ENCODE results near the gene CYP2U1. TPM values are rescaled to one million over a fixed set of nuclear protein-coding genes. Genes with fewer than 3 reads are reported as not detected.
A peak's percentile ranks its signal among the peaks of the same experiment; 100 is the strongest.

CYP2U1 gene
- total RNA-seq, 2 experiments from 2014 or later: 2.9 to 4.0 TPM

GRCh38 chr4:107987916-107988762, 56.8 kb downstream of the CYP2U1 start:
- no peak for ATAC-seq (ENCODE audit: poor library complexity)
- Mint-ChIP-seq H3K4me1 (ENCODE audit: low read depth) (peaks cover 73% of the 10 kb centered on the region), H3K36me3 (ENCODE audit: low read depth) (peaks cover 7% of the 10 kb centered on the region), H3K9me3 (no peaks in the 10 kb centered on the region), H3K4me3 (peak overlapping the region; percentile 59), H3K27ac (peak overlapping the region; percentile 88), H3K27me3 (no peaks in the 10 kb centered on the region)
- TF ChIP-seq CTCF (IDR thresholded peaks at IDR 0.05): no peak
- ChIA-PET POLR2A (interaction anchor here (1.8 kb wide), 1 partner anchor 662 kb away, joined by 4 read pairs; the partner anchor contains the start of gene OSTC), CTCF (no interaction called here)
- intact Hi-C loops (cut with DNase I, micrococcal nuclease): loop anchor here (2.0 to 5.0 kb wide), 5 partner anchors 55 to 663 kb away; partner anchors contain the start of genes CYP2U1 (in 1 of the 2), OSTC (in 1 of the 2) and PAPSS1 (in 1 of the 2)
- H3K9me3 ChIP-seq (ENCODE audit: control insufficient read depth in 1 of 2, insufficient read depth in 1 of 2, low read length in 2 of 2): no peaks in the 10 kb centered on the region
- no peak for DNase-seq
- H3K4me1 ChIP-seq (ENCODE audit: insufficient read depth, low read length): peaks cover 14% of the 10 kb centered on the region
- no peak overlapping the region for H3K27ac ChIP-seq (ENCODE audit: low read depth in 1 of 2, low read length in 2 of 2)
- no peaks in the 10 kb centered on the region for H3K27me3 ChIP-seq (ENCODE audit: control insufficient read depth in 1 of 2, insufficient read depth in 2 of 2, low read length in 2 of 2)
- H3K36me3 ChIP-seq (ENCODE audit: insufficient read depth, low read length): no peaks in the 10 kb centered on the region
- no peak overlapping the region for H3K4me3 ChIP-seq (ENCODE audit: low read length)

GRCh38 chr4:107988763-107989035, 57.4 kb downstream of the CYP2U1 start:
- ATAC-seq (ENCODE audit: poor library complexity) (no peak), DNase-seq (no peak)
- H3K4me1 Mint-ChIP-seq (ENCODE audit: low read depth): peaks cover 79% of the 10 kb centered on the region
- H3K4me3 Mint-ChIP-seq: no peak overlapping the region
- no peak for TF ChIP-seq CTCF (IDR thresholded peaks at IDR 0.05)
- no peaks in the 10 kb centered on the region for H3K9me3 Mint-ChIP-seq
- H3K4me3 ChIP-seq (ENCODE audit: low read length): no peak overlapping the region
- no peaks in the 10 kb centered on the region for H3K27me3 ChIP-seq (ENCODE audit: control insufficient read depth in 1 of 2, insufficient read depth in 2 of 2, low read length in 2 of 2)
- POLR2A ChIA-PET: interaction anchor here (1.8 kb wide), 1 partner anchor 661 kb away, joined by 4 read pairs; the partner anchor contains the start of gene OSTC
- no peak overlapping the region for H3K27ac ChIP-seq (ENCODE audit: low read depth in 1 of 2, low read length in 2 of 2)
- intact Hi-C loops (cut with DNase I, micrococcal nuclease): loop anchor here (2.0 to 5.0 kb wide), 5 partner anchors 56 to 662 kb away; partner anchors contain the start of genes CYP2U1 (in 1 of the 2), OSTC (in 1 of the 2) and PAPSS1 (in 1 of the 2)
- CTCF ChIA-PET: no interaction called here
- no peaks in the 10 kb centered on the region for H3K27me3 Mint-ChIP-seq
- no peaks in the 10 kb centered on the region for H3K9me3 ChIP-seq (ENCODE audit: control insufficient read depth in 1 of 2, insufficient read depth in 1 of 2, low read length in 2 of 2)
- peaks cover 14% of the 10 kb centered on the region for H3K4me1 ChIP-seq (ENCODE audit: insufficient read depth, low read length)
- no peaks in the 10 kb centered on the region for H3K36me3 ChIP-seq (ENCODE audit: insufficient read depth, low read length)
- H3K27ac Mint-ChIP-seq: peak overlapping the region; percentile 88
- H3K36me3 Mint-ChIP-seq (ENCODE audit: low read depth): peaks cover 7% of the 10 kb centered on the region

- no peaks in the 10 kb centered on the region for H3K36me3 ChIP-seq (ENCODE audit: insufficient read depth, low read length)
- Mint-ChIP-seq H3K4me3 (peak overlapping the region; percentile 92), H3K4me1 (ENCODE audit: low read depth) (peaks cover 83% of the 10 kb centered on the region), H3K9me3 (no peaks in the 10 kb centered on the region), H3K27me3 (no peaks in the 10 kb centered on the region), H3K36me3 (ENCODE audit: low read depth) (peaks cover 7% of the 10 kb centered on the region), H3K27ac (peak overlapping the region; percentile 88)
- intact Hi-C loops (cut with DNase I, micrococcal nuclease): loop anchor here (2.0 to 5.0 kb wide), 5 partner anchors 56 to 662 kb away; partner anchors contain the start of genes CYP2U1 (in 1 of the 2), OSTC (in 1 of the 2) and PAPSS1 (in 1 of the 2)
- H3K9me3 ChIP-seq (ENCODE audit: control insufficient read depth in 1 of 2, insufficient read depth in 1 of 2, low read length in 2 of 2): no peaks in the 10 kb centered on the region
- peak; percentile 24 for ATAC-seq (ENCODE audit: poor library complexity)
- peaks cover 14% of the 10 kb centered on the region for H3K4me1 ChIP-seq (ENCODE audit: insufficient read depth, low read length)
- H3K27me3 ChIP-seq (ENCODE audit: control insufficient read depth in 1 of 2, insufficient read depth in 2 of 2, low read length in 2 of 2): no peaks in the 10 kb centered on the region
- POLR2A ChIA-PET: interaction anchor here (1.6 to 2.0 kb wide), 3 partner anchors 10 to 661 kb away, joined by 4 to 15 read pairs (median 8); partner anchors contain the start of genes CYP2U1 and OSTC
- DNase-seq: no peak
- H3K4me3 ChIP-seq (ENCODE audit: low read length): peak overlapping the region; percentile 81
- CTCF ChIA-PET: no interaction called here
- TF ChIP-seq CTCF (IDR thresholded peaks at IDR 0.05): no peak
- peak overlapping the region in 1 of 2 donors; percentile 81 for H3K27ac ChIP-seq (ENCODE audit: low read depth in 1 of 2, low read length in 2 of 2)
These were observed 57.8 kb downstream of the CYP2U1 start for GRCh38 chr4:107989162-107989536.
